GM12878 (cell line): ENCODE data around the gene GLI1. TPM values are rescaled to one million over a fixed set of nuclear protein-coding genes. Genes with fewer than 3 reads are reported as not detected.

Source experiments
- ATAC-seq: fragments of 200-7000 bp; cut with Tn5 transposase; 3 replicates; pipeline ENCODE4 v1.9.1; 2020; ENCODE audit warnings: mild to moderate bottlenecking, moderate library complexity
- BruUV-seq: library from RNA; stranded (reverse); fragments of 400-500 nt; replicated peaks from 2 replicates; lab custom pipeline; 2021; lab: Mats Ljungman, UMichigan
- CTCF ChIA-PET: fragments of 300-600 bp; sonication (Branson Sonifier 250); formaldehyde crosslinking; extraction: SDS; loops from one replicate; lab custom pipeline; 2021; ENCODE audit warnings: inconsistent platforms; lab: Yijun Ruan, JAX
- POLR2A ChIA-PET: fragments of 350-600 bp; formaldehyde crosslinking; extraction: SDS; loops from one replicate; lab custom pipeline; 2021; ENCODE audit warnings: inconsistent platforms; lab: Charles Lee
- RAD21 ChIA-PET: fragments of 300-600 bp; sonication (Branson Sonifier 250); formaldehyde crosslinking; loops from one replicate; lab custom pipeline; 2023; ENCODE audit warnings: antibody characterized with exemption; ENCODE audit not compliant: unreplicated experiment; lab: Charles Lee
- SMC1A ChIA-PET: fragments of 300-600 bp; sonication (Branson Sonifier 250); formaldehyde crosslinking; loops from one replicate; lab custom pipeline; 2023; ENCODE audit not compliant: unreplicated experiment, uncharacterized antibody; lab: Charles Lee
- DNase-seq: peaks from one replicate; pipeline ENCODE4 v3.0.0-alpha.2; 2011; ENCODE audit warnings: low read depth, low spot score
- FAIRE-seq: peaks from 3 replicates; lab custom pipeline; 2011; peaks lifted over from hg19 to GRCh38; lab: Jason Lieb, UNC
- H2AFZ ChIP-seq: 2 replicates; pipeline ENCODE4 v1.6.0; 2011; ENCODE audit warnings: low read depth, low read length, control low read depth; ENCODE audit not compliant: control insufficient read depth
- H3K27ac ChIP-seq: 2 replicates; pipeline ENCODE4 v1.5.1; 2011; ENCODE audit warnings: control low read depth; ENCODE audit not compliant: control insufficient read depth, insufficient read depth
- H3K27me3 ChIP-seq, 2 experiments: replicated peaks in 1 of 2; 2 replicates each; pipeline versions ENCODE4 v1.6.0 to v1.6.1; 2011; ENCODE audit warnings: low read length in 1 of 2; ENCODE audit not compliant: control insufficient read depth in 2 of 2, insufficient read depth in 2 of 2
- H3K36me3 ChIP-seq, 2 experiments: 2 replicates each; pipeline ENCODE4 v1.5.1; 2011; ENCODE audit warnings: low read length in 1 of 2; ENCODE audit not compliant: control insufficient read depth in 2 of 2, insufficient read depth in 2 of 2
- H3K4me1 ChIP-seq: 2 replicates; pipeline ENCODE4 v1.6.1; 2011; ENCODE audit warnings: mild to moderate bottlenecking, low read length, moderate library complexity, mixed read lengths; ENCODE audit not compliant: control insufficient read depth, insufficient read depth
- H3K4me2 ChIP-seq: 2 replicates; pipeline ENCODE4 v1.6.0; 2011; ENCODE audit warnings: control low read depth; ENCODE audit not compliant: control insufficient read depth, insufficient read depth
- H3K4me3 ChIP-seq: fragments of 200-600 bp; sonication (generic); 2 replicates; pipeline ENCODE4 v1.5.1; 2016
- H3K79me2 ChIP-seq: 2 replicates; pipeline ENCODE4 v1.6.0; 2011; ENCODE audit warnings: low read length; ENCODE audit not compliant: control insufficient read depth, insufficient read depth
- H3K9ac ChIP-seq: 2 replicates; pipeline ENCODE4 v1.8.0; 2011; ENCODE audit warnings: low read length, control low read depth, mixed read lengths; ENCODE audit not compliant: control insufficient read depth, insufficient read depth
- H3K9me3 ChIP-seq: replicated peaks from 3 replicates; pipeline ENCODE4 v1.5.1; 2011; ENCODE audit warnings: mild to moderate bottlenecking, low read length; ENCODE audit not compliant: control insufficient read depth, insufficient read depth
- H4K20me1 ChIP-seq: 2 replicates; pipeline ENCODE4 v1.6.0; 2011; ENCODE audit not compliant: control insufficient read depth, insufficient read depth
- EP300 ChIP-seq, 2 experiments: fragments of 150-350 bp in 1 of 2; IDR thresholded peaks; 2 replicates each; pipeline ENCODE4 v1.6.1; 2011 to 2012; ENCODE audit warnings: low read depth in 2 of 2, low read length in 2 of 2, borderline replicate concordance in 1 of 2, improper control_type of control experiment in 1 of 2, inconsistent platforms in 1 of 2; ENCODE audit not compliant: control insufficient read depth in 1 of 2
- HSF1 ChIP-seq: fragments of 150-350 bp; IDR thresholded peaks from 2 replicates; pipeline ENCODE4 v1.6.1; 2014; ENCODE audit warnings: mild to moderate bottlenecking, low read depth, low read length
- IKZF2 ChIP-seq, 2 experiments: fragments of 450-650 bp; IDR thresholded peaks; 2 replicates each; pipeline ENCODE4 v1.6.1; 2017; ENCODE audit warnings: mild to moderate bottlenecking in 2 of 2, moderate library complexity in 2 of 2
- KLF5 ChIP-seq: fragments of 450-650 bp; IDR thresholded peaks from 2 replicates; pipeline ENCODE4 v1.6.1; 2014; ENCODE audit warnings: mild to moderate bottlenecking; ENCODE audit not compliant: partially characterized antibody
- MAX ChIP-seq: IDR thresholded peaks from 2 replicates; pipeline ENCODE4 v1.6.1; 2012; ENCODE audit warnings: low read depth, low read length, improper control_type of control experiment
- MYB ChIP-seq: fragments of 150-350 bp; IDR thresholded peaks from 2 replicates; pipeline ENCODE4 v1.6.1; 2014; ENCODE audit warnings: mild to moderate bottlenecking, low read depth, low read length, borderline replicate concordance
- NR2C2 ChIP-seq: IDR thresholded peaks from 2 replicates; pipeline ENCODE4 v1.6.1; 2011; ENCODE audit warnings: borderline replicate concordance, low read depth; ENCODE audit not compliant: control insufficient read depth, insufficient read length
- POLR2AphosphoS2 ChIP-seq: IDR thresholded peaks from 2 replicates; pipeline ENCODE4 v1.6.1; 2011; ENCODE audit warnings: low read depth, mild to moderate bottlenecking, low read length, improper control_type of control experiment, moderate library complexity
- POLR2AphosphoS5 ChIP-seq: IDR thresholded peaks from 2 replicates; pipeline ENCODE4 v1.6.1; 2011; ENCODE audit warnings: mild to moderate bottlenecking, low read length, inconsistent platforms
- RAD21 ChIP-seq: IDR thresholded peaks from 2 replicates; pipeline ENCODE4 v1.6.1; 2011; ENCODE audit warnings: mild to moderate bottlenecking, low read depth, low read length, moderate library complexity; ENCODE audit not compliant: insufficient read depth
- SREBF1 ChIP-seq: IDR thresholded peaks from 2 replicates; pipeline ENCODE4 v1.6.1; 2012; ENCODE audit warnings: mild to moderate bottlenecking, low read length
- TCF12 ChIP-seq: IDR thresholded peaks from 2 replicates; pipeline ENCODE4 v1.6.1; 2011; ENCODE audit warnings: low read depth, mild to moderate bottlenecking, low read length
- WRNIP1 ChIP-seq: IDR thresholded peaks from 2 replicates; pipeline ENCODE4 v1.6.1; 2011; ENCODE audit warnings: low read depth, low read length, improper control_type of control experiment, borderline replicate concordance
- ZNF592 ChIP-seq: fragments of 450-650 bp; IDR thresholded peaks from 2 replicates; pipeline ENCODE4 v1.6.1; 2017; ENCODE audit warnings: mild to moderate bottlenecking, moderate library complexity
- WGBS: methylation state at CpG from one replicate; pipeline ENCODE4 v1.1.6; 2016; ENCODE audit warnings: low lambda C conversion rate; ENCODE audit not compliant: insufficient replicate concordance, insufficient coverage; ENCODE audit errors: missing lambda C conversion rate; 5-methylcytosine and 5-hydroxymethylcytosine counted together
- in situ Hi-C: fragments of 300-500 bp; cut with MboI; formaldehyde crosslinking; loops from 9 replicates; pipeline ENCODE4 v1.14.3; 2018; ENCODE audit warnings: mixed read lengths
- intact Hi-C: fragments of 100-400 bp; cut with micrococcal nuclease; formaldehyde crosslinking; loops from one replicate; pipeline ENCODE4 v1.14.2; 2022; ENCODE audit not compliant: unreplicated experiment
- polyA plus RNA-seq, 11 experiments: library from polyadenylated mRNA; depleted of rRNA in 4 of 11; unstranded in 6 of 11; stranded (reverse) in 5 of 11; fragments of >200 nt; fragmentation: Nextera tagmentation in 4 of 11; fragmentation: Illumina TruSeq in 1 of 11; extraction: Ambion mirVana in 4 of 11; extraction: Trizol in 1 of 11; gene quantifications; 1 replicate in 1 of 11; 2 replicates in 10 of 11; pipeline versions ENCODE4 v1.2.1 to v1.2.3, GENCODE V29; 2011 to 2016; ENCODE audit warnings: inconsistent platforms in 2 of 11, missing spikeins in 2 of 11, low read depth in 1 of 11
- total RNA-seq, 4 experiments: library from RNA; depleted of rRNA in 3 of 4; stranded (reverse); fragments of >200 nt in 3 of 4; fragmentation: Illumina TruSeq in 1 of 4; extraction: Trizol in 1 of 4; gene quantifications; 2 replicates each; pipeline versions ENCODE4 v1.2.1 to v1.2.3, GENCODE V29; 2013 to 2021

GLI1 gene
- total and polyA plus RNA-seq, 10 of the 15 experiments (the other 5 are each of a cell fraction or from before 2014, with no cell fraction given) = 0.27 to 1.2 (median 0.49) TPM

- TF ChIP-seq EP300 (IDR thresholded peaks at IDR 0.05; ENCODE audit: borderline replicate concordance in 1 of 2, control insufficient read depth in 1 of 2, low read depth in 2 of 2, low read length in 2 of 2) = 0 out of 4 replicates have a peak, but pooled peaks of 1 of the 2 experiments have one; percentile 22
- TF ChIP-seq RAD21 = no peak
- TF ChIP-seq WRNIP1 = 0 out of 2 replicates have a peak, but pooled peaks have one; percentile 48
- peak; percentile 12 for TF ChIP-seq KLF5
- peak; percentile 64 to 75; a peak in 3 of 4 replicates for TF ChIP-seq IKZF2 (IDR thresholded peaks at IDR 0.05)
- TF ChIP-seq POLR2AphosphoS5 = 0 out of 2 replicates have a peak, but pooled peaks have one; percentile 35
- TF ChIP-seq, all 136 proteins: peak for 16
Measured at GRCh38 chr12:57477710-57478681, 18.4 kb downstream of the GLI1 start (continued).

GRCh38 chr12:57479043-57479375, 19.4 kb downstream of the GLI1 start:
- H3K9me3 ChIP-seq = no peaks in the 10 kb centered on the region
- BruUV-seq = no TSS peak
- WGBS = 62% methylated on average over 10 of the region's 10 CpGs
- peak overlapping the region; percentile 92; the same call in 1 of the 2 replicates for H3K4me3 ChIP-seq
- H3K36me3 ChIP-seq = peaks cover 1 to 10% of the 10 kb centered on the region in 2 experiments; a peak in 3 of 4 replicates
- ChIA-PET POLR2A (interaction anchor here (0.7 to 1.7 kb wide), 4 partner anchors 13 to 49 kb away, joined by 3 to 7 read pairs (median 4); partner anchors contain the start of gene DDIT3), RAD21 (no interaction called here), CTCF (interaction anchor here (1.8 to 8.1 kb wide), 4 partner anchors 18 to 39 kb away, joined by 3 to 114 read pairs (median 18); partner anchors contain the start of genes GLI1 and INHBE), SMC1A (interaction anchor here (1.2 to 2.7 kb wide), 2 partner anchors 20 to 26 kb away, joined by 3 to 10 read pairs; partner anchors contain the start of gene GLI1)
- DNase-seq (no peak), FAIRE-seq (no peak), ATAC-seq (no peak)
- H3K27me3 ChIP-seq = no peaks in the 10 kb centered on the region
- no peak overlapping the region for H2AFZ ChIP-seq
- peaks cover 34% of the 10 kb centered on the region for H3K4me1 ChIP-seq
- H4K20me1 ChIP-seq = no peaks in the 10 kb centered on the region
- peak overlapping the region; percentile 99 for H3K4me2 ChIP-seq
- H3K27ac ChIP-seq = peak overlapping the region; percentile 85
- in situ Hi-C loops (no loop called here), intact Hi-C loops (loop anchor here (5.0 to 10.0 kb wide), 2 partner anchors 43 to 276 kb away; partner anchors contain the start of genes CDK4, DDIT3, MARCHF9 and MBD6)
- H3K79me2 ChIP-seq = peaks cover 44% of the 10 kb centered on the region
- H3K9ac ChIP-seq = peak overlapping the region; percentile 74
- no peak for TF ChIP-seq MYB
- TF ChIP-seq ZNF592 = no peak
- TF ChIP-seq MAX = no peak
- TF ChIP-seq POLR2AphosphoS2 = no peak
- no peak for TF ChIP-seq SREBF1
- TF ChIP-seq TCF12 = no peak
- TF ChIP-seq HSF1 = no peak
- no peak for TF ChIP-seq NR2C2
